ENCODE results near the gene FKBP6. TPM values are rescaled to one million over a fixed set of nuclear protein-coding genes. Genes with fewer than 3 reads are reported as not detected.
A peak's percentile ranks its signal among the peaks of the same experiment; 100 is the strongest.

The FKBP6 gene
- total and polyA plus RNA-seq, 9 of the 15 experiments (the other 6 are each of a cell fraction or from before 2014, with no cell fraction given), result not detected

- TF ChIP-seq SRSF3 (IDR thresholded peaks at IDR 0.05; ENCODE audit: insufficient read depth, low read length) (no peak), MAFG (tag; conservative IDR thresholded peaks at IDR 0.05) (no peak), ATF1 (CRISPR knock-in tag; IDR thresholded peaks at IDR 0.05) (no peak), ATF1 (tag; IDR thresholded peaks at IDR 0.05) (no peak), HDAC6 (IDR thresholded peaks at IDR 0.05; ENCODE audit: low read depth, low read length) (no peak), GTF2F1 (IDR thresholded peaks at IDR 0.05; ENCODE audit: low read depth, low read length) (no peak), TARDBP (IDR thresholded peaks at IDR 0.05) (no peak), ZNF584 (CRISPR knock-in tag; IDR thresholded peaks at IDR 0.05; ENCODE audit: low read depth) (peak; percentile 85; the same call in 1 of the 2 replicates), KHSRP (IDR thresholded peaks at IDR 0.05) (no peak), DPF2 (IDR thresholded peaks at IDR 0.05) (no peak), CTBP1 (IDR thresholded peaks at IDR 0.05; ENCODE audit: borderline replicate concordance) (no peak), NEUROD1 (IDR thresholded peaks at IDR 0.05; ENCODE audit: borderline replicate concordance, low read depth, low read length, partially characterized antibody) (no peak), CHD4 (IDR thresholded peaks at IDR 0.05; ENCODE audit: insufficient read depth, insufficient replicate concordance, low read depth, low read length, poor library complexity, severe bottlenecking) (no peak), KAT8 (IDR thresholded peaks at IDR 0.05; ENCODE audit: low read depth) (no peak), ZNF57 (CRISPR knock-in tag; IDR thresholded peaks at IDR 0.05) (no peak), HDAC2 (IDR thresholded peaks at IDR 0.05) (no peak), ZNF431 (CRISPR knock-in tag; IDR thresholded peaks at IDR 0.05) (no peak), TFAP4 (CRISPR knock-in tag; IDR thresholded peaks at IDR 0.05; ENCODE audit: borderline replicate concordance) (no peak), MECOM (CRISPR knock-in tag; IDR thresholded peaks at IDR 0.05) (no peak), CREB3L1 (IDR thresholded peaks at IDR 0.05; ENCODE audit: borderline replicate concordance, low read depth) (no peak), ZNF436 (CRISPR knock-in tag; IDR thresholded peaks at IDR 0.05) (no peak), RFX7 (CRISPR knock-in tag; IDR thresholded peaks at IDR 0.05) (no peak), IRF2 (CRISPR knock-in tag; IDR thresholded peaks at IDR 0.05) (no peak), RBM15 (IDR thresholded peaks at IDR 0.05; ENCODE audit: insufficient read depth, low read length) (no peak), THRB (CRISPR knock-in tag; conservative IDR thresholded peaks at IDR 0.05) (peak; percentile 81), TCF15 (CRISPR knock-in tag; IDR thresholded peaks at IDR 0.05) (no peak), MAX (CRISPR knock-in tag; IDR thresholded peaks at IDR 0.05) (peak; percentile 52), ZBED1 (IDR thresholded peaks at IDR 0.05) (no peak), MXI1 (IDR thresholded peaks at IDR 0.05; ENCODE audit: low read depth, low read length) (no peak), POLR2AphosphoS2 (IDR thresholded peaks at IDR 0.05; ENCODE audit: low read length) (no peak)
Measured at GRCh38 chr7:73341877-73342276, 13.9 kb downstream of the FKBP6 start (continued).
